Measurements from ENCODE around the gene TBC1D24. TPM values are rescaled to one million over a fixed set of nuclear protein-coding genes. Genes with fewer than 3 reads are reported as not detected.

The TBC1D24 gene
- polyA plus RNA-seq, 1 of the 3 experiments (the other 2 are of a cell fraction) = 6.7 TPM

DNA sequence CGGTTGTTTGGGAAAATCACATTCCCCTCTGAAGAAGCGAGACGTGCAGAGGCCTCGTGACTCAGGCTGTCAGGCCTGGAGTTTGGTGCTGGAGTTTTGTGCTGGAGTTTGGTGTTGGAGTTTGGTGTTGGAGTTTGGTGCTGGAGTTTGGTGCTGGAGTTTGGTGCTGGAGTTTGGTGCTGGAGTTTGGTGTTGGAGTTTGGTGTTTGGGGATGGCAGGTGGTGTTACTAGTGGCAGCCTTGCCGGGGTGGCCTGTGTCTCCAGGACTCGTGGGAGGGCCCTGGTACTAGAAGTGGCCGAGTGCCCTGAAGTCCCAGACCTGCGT lies 12.6 kb downstream of the TBC1D24 start:
- Histone ChIP-seq H3K9me3 (no peaks in the 10 kb centered on the region), H3K9ac (no peak overlapping the region), H3K4me1 (ENCODE audit: control insufficient read depth in 1 of 2, insufficient read depth in 2 of 2, low read depth in 1 of 2, low read length in 1 of 2) (peaks cover under 1 to 35% of the 10 kb centered on the region in 2 experiments; a peak in 3 of 4 replicates), H3K27me3 (ENCODE audit: insufficient read depth) (no peaks in the 10 kb centered on the region), H2AFZ (ENCODE audit: low read depth) (no peak overlapping the region), H3F3A (replicated peaks; ENCODE audit: insufficient read depth) (no peaks in the 10 kb centered on the region), H3K4me2 (no peak overlapping the region), H3K79me2 (ENCODE audit: insufficient read depth) (no peaks in the 10 kb centered on the region), H3K36me3 (replicated peaks in 1 of 2; ENCODE audit: control insufficient read depth in 1 of 2, insufficient read depth in 2 of 2, low read length in 1 of 2) (no peaks in the 10 kb centered on the region), H4K20me1 (ENCODE audit: insufficient read depth) (no peaks in the 10 kb centered on the region), H3K9me2 (no peaks in the 10 kb centered on the region), H3K4me3 (ENCODE audit: low read depth in 2 of 2, low read length in 1 of 2) (no peak overlapping the region), H3K27ac (ENCODE audit: low read depth in 2 of 2, low read length in 1 of 2) (no peak overlapping the region; a peak in 1 of 4 replicates)
- CTCF ChIA-PET = interaction anchor here (1.1 to 12.7 kb wide), 3 partner anchors 13 to 22 kb away, joined by 3 to 95 read pairs (median 5); no protein-coding TSS in a partner anchor
- TF ChIP-seq CTCF (IDR thresholded peaks at IDR 0.05) (no peak), IRF3 (IDR thresholded peaks at IDR 0.05; ENCODE audit: low read depth, low read length) (no peak), RFX5 (IDR thresholded peaks at IDR 0.05; ENCODE audit: low read length) (no peak), EP300 (IDR thresholded peaks at IDR 0.05; ENCODE audit: borderline replicate concordance in 1 of 2, low read depth in 1 of 2, low read length in 1 of 2) (no peak), POLR2AphosphoS5 (IDR thresholded peaks at IDR 0.05; ENCODE audit: low read depth, low read length) (no peak), RXRA (IDR thresholded peaks at IDR 0.05; ENCODE audit: borderline replicate concordance, low read depth) (no peak), NRF1 (IDR thresholded peaks at IDR 0.05; ENCODE audit: low read depth, low read length) (no peak), SMC3 (IDR thresholded peaks at IDR 0.05; ENCODE audit: low read depth, low read length) (no peak), NFIC (IDR thresholded peaks at IDR 0.05; ENCODE audit: borderline replicate concordance) (no peak), MXI1 (IDR thresholded peaks at IDR 0.05; ENCODE audit: low read depth, low read length) (no peak), GABPA (IDR thresholded peaks at IDR 0.05; ENCODE audit: low read depth) (no peak), RAD21 (IDR thresholded peaks at IDR 0.05; ENCODE audit: low read length) (no peak), TEAD4 (IDR thresholded peaks at IDR 0.05; ENCODE audit: borderline replicate concordance, insufficient read depth) (no peak), MAX (IDR thresholded peaks at IDR 0.05; ENCODE audit: low read depth) (no peak)
- TF ChIP-seq, protein P1, sequence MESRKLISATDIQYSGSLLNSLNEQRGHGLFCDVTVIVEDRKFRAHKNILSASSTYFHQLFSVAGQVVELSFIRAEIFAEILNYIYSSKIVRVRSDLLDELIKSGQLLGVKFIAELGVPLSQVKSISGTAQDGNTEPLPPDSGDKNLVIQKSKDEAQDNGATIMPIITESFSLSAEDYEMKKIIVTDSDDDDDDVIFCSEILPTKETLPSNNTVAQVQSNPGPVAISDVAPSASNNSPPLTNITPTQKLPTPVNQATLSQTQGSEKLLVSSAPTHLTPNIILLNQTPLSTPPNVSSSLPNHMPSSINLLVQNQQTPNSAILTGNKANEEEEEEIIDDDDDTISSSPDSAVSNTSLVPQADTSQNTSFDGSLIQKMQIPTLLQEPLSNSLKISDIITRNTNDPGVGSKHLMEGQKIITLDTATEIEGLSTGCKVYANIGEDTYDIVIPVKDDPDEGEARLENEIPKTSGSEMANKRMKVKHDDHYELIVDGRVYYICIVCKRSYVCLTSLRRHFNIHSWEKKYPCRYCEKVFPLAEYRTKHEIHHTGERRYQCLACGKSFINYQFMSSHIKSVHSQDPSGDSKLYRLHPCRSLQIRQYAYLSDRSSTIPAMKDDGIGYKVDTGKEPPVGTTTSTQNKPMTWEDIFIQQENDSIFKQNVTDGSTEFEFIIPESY (IDR thresholded peaks at IDR 0.05; ENCODE audit: borderline replicate concordance, low read depth) = no peak
- TF ChIP-seq, protein P2, sequence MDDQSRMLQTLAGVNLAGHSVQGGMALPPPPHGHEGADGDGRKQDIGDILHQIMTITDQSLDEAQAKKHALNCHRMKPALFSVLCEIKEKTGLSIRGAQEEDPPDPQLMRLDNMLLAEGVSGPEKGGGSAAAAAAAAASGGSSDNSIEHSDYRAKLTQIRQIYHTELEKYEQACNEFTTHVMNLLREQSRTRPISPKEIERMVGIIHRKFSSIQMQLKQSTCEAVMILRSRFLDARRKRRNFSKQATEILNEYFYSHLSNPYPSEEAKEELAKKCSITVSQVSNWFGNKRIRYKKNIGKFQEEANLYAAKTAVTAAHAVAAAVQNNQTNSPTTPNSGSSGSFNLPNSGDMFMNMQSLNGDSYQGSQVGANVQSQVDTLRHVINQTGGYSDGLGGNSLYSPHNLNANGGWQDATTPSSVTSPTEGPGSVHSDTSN (IDR thresholded peaks at IDR 0.05) = no peak
- POLR2A ChIA-PET = interaction anchor here (1.2 kb wide), 1 partner anchor 17 kb away, joined by 3 read pairs; no protein-coding TSS in a partner anchor
- no peak for DNase-seq
- 85% methylated on average over 8 of the region's 8 CpGs for WGBS (ENCODE audit: low lambda C conversion rate)
